MCF 10A (cell line): ENCODE results near the gene TMEM198. TPM values are rescaled to one million over a fixed set of nuclear protein-coding genes. Genes with fewer than 3 reads are reported as not detected.

Experiments
- BruUV-seq: library from RNA; stranded (reverse); fragments of 400-500 nt; replicated peaks from 2 replicates; lab custom pipeline; 2021; lab: Mats Ljungman, UMichigan
- CTCF ChIA-PET: fragments of 300-600 bp; sonication (Branson Sonifier 250); formaldehyde crosslinking; extraction: SDS; loops from one replicate; lab custom pipeline; 2021; ENCODE audit warnings: antibody characterized with exemption, inconsistent platforms; lab: Yijun Ruan, JAX
- POLR2A ChIA-PET: fragments of 300-600, 350-650 bp; sonication (Branson Sonifier 250); formaldehyde crosslinking; extraction: SDS; loops from one replicate; lab custom pipeline; 2020; ENCODE audit warnings: antibody characterized with exemption, inconsistent platforms; lab: Yijun Ruan, JAX
- DNase-seq: peaks from one replicate; pipeline ENCODE4 v3.0.0-alpha.2; 2018; ENCODE audit not compliant: unreplicated experiment
- H3K27ac Mint-ChIP-seq: one replicate; pipeline ENCODE4 v1.8.0; 2022; ENCODE audit warnings: mild to moderate bottlenecking, low read depth, mixed read lengths; ENCODE audit not compliant: unreplicated experiment
- H3K27me3 Mint-ChIP-seq: one replicate; pipeline ENCODE4 v1.8.0; 2022; ENCODE audit warnings: mixed read lengths; ENCODE audit not compliant: insufficient read depth, unreplicated experiment
- H3K36me3 Mint-ChIP-seq: one replicate; pipeline ENCODE4 v1.8.0; 2022; ENCODE audit warnings: mild to moderate bottlenecking, moderate library complexity, mixed read lengths; ENCODE audit not compliant: insufficient read depth, unreplicated experiment
- H3K4me1 Mint-ChIP-seq: one replicate; pipeline ENCODE4 v1.8.0; 2022; ENCODE audit warnings: mixed read lengths; ENCODE audit not compliant: insufficient read depth, unreplicated experiment
- H3K4me3 Mint-ChIP-seq: one replicate; pipeline ENCODE4 v1.8.0; 2022; ENCODE audit warnings: mild to moderate bottlenecking, moderate library complexity, mixed read lengths; ENCODE audit not compliant: unreplicated experiment
- H3K9me3 Mint-ChIP-seq: one replicate; pipeline ENCODE4 v1.8.0; 2022; ENCODE audit warnings: mixed read lengths; ENCODE audit not compliant: unreplicated experiment
- intact Hi-C: fragments of 100-400 bp; cut with micrococcal nuclease; formaldehyde crosslinking; loops from 2 replicates; pipeline ENCODE4 v1.14.1; 2022
- total RNA-seq: library from RNA; stranded (reverse); gene quantifications from 2 replicates; pipeline ENCODE4 v1.2.3, GENCODE V29; 2022
- TF ChIP-seq, protein P1 (sequence below): fragments of 200-600 bp; IDR thresholded peaks from one replicate; pipeline ENCODE4 v1.8.0; 2022; ENCODE audit warnings: antibody characterized with exemption, mild to moderate bottlenecking; ENCODE audit not compliant: unreplicated experiment

TMEM198 gene
- total RNA-seq, 1 experiment from 2014 or later: 6.3 TPM

- TF ChIP-seq, protein P1, sequence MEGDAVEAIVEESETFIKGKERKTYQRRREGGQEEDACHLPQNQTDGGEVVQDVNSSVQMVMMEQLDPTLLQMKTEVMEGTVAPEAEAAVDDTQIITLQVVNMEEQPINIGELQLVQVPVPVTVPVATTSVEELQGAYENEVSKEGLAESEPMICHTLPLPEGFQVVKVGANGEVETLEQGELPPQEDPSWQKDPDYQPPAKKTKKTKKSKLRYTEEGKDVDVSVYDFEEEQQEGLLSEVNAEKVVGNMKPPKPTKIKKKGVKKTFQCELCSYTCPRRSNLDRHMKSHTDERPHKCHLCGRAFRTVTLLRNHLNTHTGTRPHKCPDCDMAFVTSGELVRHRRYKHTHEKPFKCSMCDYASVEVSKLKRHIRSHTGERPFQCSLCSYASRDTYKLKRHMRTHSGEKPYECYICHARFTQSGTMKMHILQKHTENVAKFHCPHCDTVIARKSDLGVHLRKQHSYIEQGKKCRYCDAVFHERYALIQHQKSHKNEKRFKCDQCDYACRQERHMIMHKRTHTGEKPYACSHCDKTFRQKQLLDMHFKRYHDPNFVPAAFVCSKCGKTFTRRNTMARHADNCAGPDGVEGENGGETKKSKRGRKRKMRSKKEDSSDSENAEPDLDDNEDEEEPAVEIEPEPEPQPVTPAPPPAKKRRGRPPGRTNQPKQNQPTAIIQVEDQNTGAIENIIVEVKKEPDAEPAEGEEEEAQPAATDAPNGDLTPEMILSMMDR: no peak
- Mint-ChIP-seq H3K4me3 (no peak overlapping the region), H3K36me3 (peaks cover 36% of the 10 kb centered on the region), H3K9me3 (no peaks in the 10 kb centered on the region), H3K27ac (no peak overlapping the region), H3K4me1 (no peaks in the 10 kb centered on the region), H3K27me3 (no peaks in the 10 kb centered on the region)
- BruUV-seq: no TSS peak
- CTCF ChIA-PET: interaction anchor here (0.7 to 1.1 kb wide), 2 partner anchors 35 to 134 kb away, joined by 3 read pairs; partner anchors contain the start of gene INHA
- intact Hi-C loops: no loop called here
- no peak for DNase-seq
- POLR2A ChIA-PET: no interaction called here
Measured at GRCh38 chr2:219536967-219537366, 6.9 kb upstream of the TMEM198 start.

DNA sequence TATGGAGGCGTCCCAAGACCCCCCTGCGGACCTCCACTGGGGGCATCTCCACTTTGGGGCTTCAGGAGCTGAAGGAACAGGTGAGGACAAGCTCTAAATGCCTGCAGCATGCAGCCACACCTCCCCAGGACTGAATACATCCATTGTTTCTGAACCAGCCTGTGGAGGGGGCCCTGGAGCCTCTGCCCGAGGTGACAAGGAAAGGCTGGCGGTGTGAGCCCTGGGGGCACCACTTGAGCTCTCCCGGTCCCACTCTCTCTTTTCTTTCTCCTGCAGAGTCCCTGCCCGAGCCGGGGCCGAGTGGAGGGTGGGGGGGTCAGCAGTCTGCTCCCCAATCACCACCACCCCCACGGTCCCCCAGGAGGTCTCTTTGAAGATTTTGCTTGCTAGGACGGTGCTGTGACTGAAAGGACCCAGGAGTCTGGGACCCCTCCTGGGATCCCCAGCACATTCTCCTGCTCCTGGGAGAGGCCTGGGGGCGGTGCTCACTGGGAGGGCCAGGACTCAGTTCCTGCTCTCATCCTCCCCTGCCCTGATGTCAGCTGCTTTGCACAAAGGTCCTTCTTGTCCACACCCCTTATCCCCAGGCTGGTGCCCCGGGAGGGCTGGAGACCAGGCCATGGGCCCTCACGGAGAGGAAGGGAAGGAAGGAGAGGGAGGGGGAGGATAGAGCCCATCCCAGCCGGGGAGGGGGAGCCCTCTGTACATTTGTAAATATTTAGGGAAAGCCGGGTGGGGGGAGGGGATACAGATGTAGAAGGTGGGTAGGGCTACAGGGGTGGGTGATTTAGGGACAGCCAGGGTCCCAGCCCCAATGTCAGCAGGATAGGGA is 6.0 kb upstream of the TMEM198 start:
- POLR2A ChIA-PET: interaction anchor here (1.2 kb wide), 1 partner anchor 59 kb away, joined by 4 read pairs; the partner anchor contains the start of gene STK11IP
- no peak for DNase-seq
- H3K27me3 Mint-ChIP-seq: no peaks in the 10 kb centered on the region
- TF ChIP-seq, protein P1: no peak
- CTCF ChIA-PET: interaction anchor here (1.1 to 1.7 kb wide), 3 partner anchors 34 to 135 kb away, joined by 3 to 9 read pairs (median 4); partner anchors contain the start of gene INHA
- no TSS peak for BruUV-seq
- peaks cover 6% of the 10 kb centered on the region for H3K4me1 Mint-ChIP-seq
- no peak overlapping the region for H3K27ac Mint-ChIP-seq
- H3K36me3 Mint-ChIP-seq: peaks cover 36% of the 10 kb centered on the region
- no peak overlapping the region for H3K4me3 Mint-ChIP-seq
- no peaks in the 10 kb centered on the region for H3K9me3 Mint-ChIP-seq
- intact Hi-C loops: no loop called here

- H3K27me3 Mint-ChIP-seq: no peaks in the 10 kb centered on the region
- H3K36me3 Mint-ChIP-seq: peaks cover 36% of the 10 kb centered on the region
- POLR2A ChIA-PET: interaction anchor here (0.6 to 1.2 kb wide), 2 partner anchors 59 to 151 kb away, joined by 3 to 4 read pairs; partner anchors contain the start of gene STK11IP
- CTCF ChIA-PET: interaction anchor here (1.0 to 4.9 kb wide), 4 partner anchors 8 to 190 kb away, joined by 3 to 39 read pairs (median 6); no protein-coding TSS in a partner anchor
- no peak for DNase-seq
- H3K9me3 Mint-ChIP-seq: no peaks in the 10 kb centered on the region
- peaks cover 6% of the 10 kb centered on the region for H3K4me1 Mint-ChIP-seq
- H3K27ac Mint-ChIP-seq: no peak overlapping the region
- intact Hi-C loops: no loop called here
- TF ChIP-seq, protein P1: no peak
- no peak overlapping the region for H3K4me3 Mint-ChIP-seq
- no TSS peak for BruUV-seq
Measured at GRCh38 chr2:219538504-219538951, 5.3 kb upstream of the TMEM198 start.
